Right lobe of liver (tissue), 6 donors: ENCODE results near the gene BUD31. TPM values are rescaled to one million over a fixed set of nuclear protein-coding genes. Genes with fewer than 3 reads are reported as not detected.
A peak's percentile ranks its signal among the peaks of the same experiment; 100 is the strongest.
"Not testable (repeated sequence)": the region's sequence is repeated elsewhere in the genome, so short reads cannot be mapped to it uniquely, and the experiment has no call there.

Experiments used
- ATAC-seq, 4 donors: fragments of 200-7000 bp; cut with Tn5 transposase; one replicate each; pipeline ENCODE4 v1.9.1; 2020; ENCODE audit warnings: mild to moderate bottlenecking in 4 of 4, moderate library complexity in 4 of 4
- DNase-seq, 3 donors: peaks; one replicate each; pipeline ENCODE4 v3.0.0-alpha.2; 2020
- H3K27ac ChIP-seq, 3 donors: fragments of 200-600 bp; one replicate each; pipeline ENCODE4 v1.8.0; 2022
- H3K27me3 ChIP-seq, 2 donors: fragments of 200-600 bp; one replicate each; pipeline ENCODE4 v1.8.0; 2022
- H3K36me3 ChIP-seq, 4 donors: fragments of 200-600 bp; sonication (generic) in 1 of 4; one replicate each; pipeline versions ENCODE4 v1.5.1 to v1.8.0; 2017 to 2022; ENCODE audit warnings: control low read depth in 1 of 4
- H3K4me1 ChIP-seq, 4 donors: fragments of 200-600 bp; sonication (generic) in 1 of 4; one replicate each; pipeline versions ENCODE4 v1.5.1 to v1.8.0; 2017 to 2022; ENCODE audit warnings: control low read depth in 1 of 4
- H3K4me3 ChIP-seq, 3 donors: fragments of 200-600 bp; one replicate each; pipeline ENCODE4 v1.8.0; 2022
- H3K9me3 ChIP-seq, 4 donors: fragments of 200-600 bp; sonication (generic) in 1 of 4; one replicate each; pipeline versions ENCODE4 v1.5.1 to v1.8.0; 2017 to 2022; ENCODE audit warnings: control low read depth in 1 of 4
- POLR2A ChIP-seq: fragments of 450-650 bp; IDR thresholded peaks from one replicate; pipeline ENCODE4 v1.6.1; 2017; ENCODE audit warnings: antibody characterized with exemption, mild to moderate bottlenecking
- WGBS: methylation state at CpG from one replicate; pipeline ENCODE4 v1.1.6; 2018; ENCODE audit warnings: low coverage, low lambda C conversion rate; ENCODE audit not compliant: insufficient coverage; ENCODE audit errors: missing lambda C conversion rate; 5-methylcytosine and 5-hydroxymethylcytosine counted together
- intact Hi-C, 2 donors: fragments of 100-400 bp; cut with DNase I; formaldehyde crosslinking; loops; one replicate each; pipeline versions ENCODE4 v1.11.2 to v1.14.1; 2022
- total RNA-seq, 6 experiments: library from RNA; depleted of rRNA in 2 of 6; stranded (reverse); fragments of >200 nt in 2 of 6; fragmentation: NEBNext Ultra II Directional in 3 of 6; extraction: Animal tissue kit (Norgen Biotek cat#: 25700) in 3 of 6; gene quantifications; one replicate each; pipeline versions ENCODE4 v1.1.0 to v1.2.4, GENCODE V29; 2016 to 2023
- TF ChIP-seq, protein P1 (sequence below), 4 donors: fragments of 200-600 bp in 3 of 4; fragments of 450-650 bp in 1 of 4; IDR thresholded peaks; one replicate each; pipeline versions ENCODE4 v1.5.1 to v1.8.0; 2016 to 2022; ENCODE audit warnings: antibody characterized with exemption in 4 of 4, mild to moderate bottlenecking in 2 of 4
- donor health status: DM: no; HTN: yes; CAD: no.
- donor health status: DM: no; HTN: no; CAD: no.
- donor health status: DM: no; HTN: no; CAD: no.
- donor health status: DM: no; HTN: yes; CAD: no.
- donor health status: DM: no; HTN: yes; CAD: no.

Gene BUD31
- total RNA-seq, 6 experiments from 2014 or later: 25.6 to 49.2 (median 33.3) TPM

DNA sequence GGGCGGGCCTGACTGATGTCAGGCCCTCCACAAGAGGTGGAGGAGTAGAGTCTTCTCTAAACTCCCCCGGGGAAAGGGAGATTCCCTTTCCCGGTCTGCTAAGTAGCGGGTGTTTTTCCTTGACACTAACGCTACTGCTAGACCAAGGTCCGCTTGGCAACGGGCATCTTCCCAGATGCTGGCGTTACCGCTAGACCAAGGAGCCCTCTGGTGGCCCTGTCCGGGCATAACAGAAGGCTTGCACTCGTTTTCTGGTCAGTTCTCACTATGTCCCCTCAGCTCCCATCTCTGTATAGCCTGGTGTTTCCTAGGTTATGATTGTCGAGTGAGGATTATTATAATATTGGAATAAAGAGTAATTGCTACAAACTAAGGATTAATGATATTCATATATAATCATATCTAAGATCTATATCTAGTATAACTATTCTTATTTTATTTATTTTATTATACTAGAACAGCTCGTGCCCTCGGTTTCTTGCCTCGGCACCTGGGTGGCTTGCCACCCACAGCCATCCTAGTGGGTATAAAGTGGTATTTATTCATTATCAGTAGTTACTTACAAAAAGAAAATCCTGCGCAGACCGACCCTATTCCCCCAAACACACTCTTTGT, 6.9 kb downstream of the BUD31 start:
- H3K9me3 ChIP-seq, H3K27me3 ChIP-seq, intact Hi-C loops, H3K4me3 ChIP-seq: not testable (repeated sequence)
- 41% methylated on average over 8 of the region's 17 CpGs for WGBS
- peaks cover 0 to 34% (median 11%) of the 10 kb centered on the region in 4 donors for H3K4me1 ChIP-seq
- peak overlapping the region in 2 of 3 donors; percentile 25 to 56 for H3K27ac ChIP-seq
- DNase-seq (peak; percentile 74 to 86 (median 81)), ATAC-seq (peak in 3 of 4 donors; percentile 41 to 54 (median 50))
- TF ChIP-seq, protein P1, sequence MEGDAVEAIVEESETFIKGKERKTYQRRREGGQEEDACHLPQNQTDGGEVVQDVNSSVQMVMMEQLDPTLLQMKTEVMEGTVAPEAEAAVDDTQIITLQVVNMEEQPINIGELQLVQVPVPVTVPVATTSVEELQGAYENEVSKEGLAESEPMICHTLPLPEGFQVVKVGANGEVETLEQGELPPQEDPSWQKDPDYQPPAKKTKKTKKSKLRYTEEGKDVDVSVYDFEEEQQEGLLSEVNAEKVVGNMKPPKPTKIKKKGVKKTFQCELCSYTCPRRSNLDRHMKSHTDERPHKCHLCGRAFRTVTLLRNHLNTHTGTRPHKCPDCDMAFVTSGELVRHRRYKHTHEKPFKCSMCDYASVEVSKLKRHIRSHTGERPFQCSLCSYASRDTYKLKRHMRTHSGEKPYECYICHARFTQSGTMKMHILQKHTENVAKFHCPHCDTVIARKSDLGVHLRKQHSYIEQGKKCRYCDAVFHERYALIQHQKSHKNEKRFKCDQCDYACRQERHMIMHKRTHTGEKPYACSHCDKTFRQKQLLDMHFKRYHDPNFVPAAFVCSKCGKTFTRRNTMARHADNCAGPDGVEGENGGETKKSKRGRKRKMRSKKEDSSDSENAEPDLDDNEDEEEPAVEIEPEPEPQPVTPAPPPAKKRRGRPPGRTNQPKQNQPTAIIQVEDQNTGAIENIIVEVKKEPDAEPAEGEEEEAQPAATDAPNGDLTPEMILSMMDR (IDR thresholded peaks at IDR 0.05): peak; percentile 67 to 82 (median 75)
- peaks cover 0 to 81% (median 38%) of the 10 kb centered on the region in 4 donors for H3K36me3 ChIP-seq

DNA sequence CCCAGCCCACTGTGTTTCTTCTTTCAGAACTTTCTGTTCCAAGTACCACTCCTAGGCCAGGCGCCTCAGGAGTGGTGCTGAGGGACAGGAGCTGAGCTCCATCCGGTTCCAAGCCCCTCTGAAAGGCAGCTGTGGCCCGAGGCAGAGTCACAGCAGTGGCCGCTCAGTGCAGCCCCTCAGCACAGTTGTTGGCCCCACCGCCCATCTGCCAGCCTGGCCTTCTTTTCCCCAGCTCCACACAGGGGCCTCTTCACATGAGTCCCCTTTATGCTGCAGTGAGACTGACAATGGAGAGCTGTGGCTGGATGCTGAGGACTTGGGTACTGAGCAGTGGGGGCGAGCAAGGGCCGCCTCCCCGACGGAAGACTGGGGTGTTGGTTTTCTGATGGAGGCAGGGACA, 9.5 kb downstream of the BUD31 start:
- ATAC-seq (peak in 1 of 4 donors; percentile 3), DNase-seq (no peak)
- H3K27me3 ChIP-seq: no peaks in the 10 kb centered on the region
- TF ChIP-seq, protein P1 (IDR thresholded peaks at IDR 0.05): no peak
- TF ChIP-seq POLR2A: no peak
- H3K4me1 ChIP-seq: peaks cover 0 to 34% (median 11%) of the 10 kb centered on the region in 4 donors
- H3K27ac ChIP-seq: peak overlapping the region in 1 of 3 donors; percentile 70
- H3K9me3 ChIP-seq: no peaks in the 10 kb centered on the region
- WGBS: 83% methylated on average over 1 of the region's 9 CpGs
- intact Hi-C loops: no loop called here
- peaks cover 0 to 58% (median 33%) of the 10 kb centered on the region in 4 donors for H3K36me3 ChIP-seq
- no peak overlapping the region for H3K4me3 ChIP-seq

DNA sequence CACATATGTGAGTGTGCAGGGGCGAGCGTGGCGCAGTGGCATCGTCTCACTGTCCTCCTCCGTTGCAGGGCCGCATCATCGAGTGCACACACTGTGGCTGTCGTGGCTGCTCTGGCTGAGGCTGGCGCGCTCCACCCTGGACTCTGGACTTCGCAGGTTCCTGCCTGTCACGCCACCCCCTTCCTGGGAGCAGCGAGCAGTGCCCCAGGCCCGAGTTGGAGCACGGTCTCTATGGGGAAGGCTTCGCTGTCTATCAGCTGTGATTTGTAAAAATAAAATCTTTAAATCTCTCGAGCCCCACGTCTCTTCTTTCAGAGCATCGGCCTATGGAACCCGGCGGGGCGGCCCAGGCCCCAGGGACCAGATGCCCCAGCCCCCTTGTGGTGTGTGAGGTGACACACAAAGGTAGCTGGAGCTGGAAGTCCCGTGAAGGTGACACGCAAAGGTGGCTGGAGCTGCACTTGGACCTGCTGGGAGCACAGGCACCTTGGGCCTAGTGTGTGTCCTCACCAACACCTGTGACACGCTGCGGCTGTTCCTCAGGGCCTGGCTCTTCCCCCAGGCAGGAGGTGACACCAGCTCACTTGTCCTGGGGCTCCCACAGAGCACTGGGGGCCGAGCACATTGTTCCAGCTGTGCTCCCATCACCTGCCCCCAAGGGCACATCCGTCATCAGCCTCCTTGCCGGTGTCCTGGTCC, 10.7 kb downstream of the BUD31 start:
- TF ChIP-seq POLR2A: no peak
- TF ChIP-seq, protein P1 (IDR thresholded peaks at IDR 0.05): no peak
- intact Hi-C loops: no loop called here
- WGBS: 61% methylated on average over 16 of the region's 29 CpGs
- ATAC-seq: peak; percentile 68 to 88 (median 78)
- H3K27ac ChIP-seq: peak overlapping the region in 1 of 3 donors; percentile 70
- no peaks in the 10 kb centered on the region for H3K27me3 ChIP-seq
- H3K36me3 ChIP-seq: peaks cover 0 to 55% (median 34%) of the 10 kb centered on the region in 4 donors
- no peaks in the 10 kb centered on the region for H3K9me3 ChIP-seq
- no peak overlapping the region for H3K4me3 ChIP-seq
- DNase-seq: peak; percentile 46 to 81 (median 75)
- peaks cover 0 to 34% (median 11%) of the 10 kb centered on the region in 4 donors for H3K4me1 ChIP-seq

DNA sequence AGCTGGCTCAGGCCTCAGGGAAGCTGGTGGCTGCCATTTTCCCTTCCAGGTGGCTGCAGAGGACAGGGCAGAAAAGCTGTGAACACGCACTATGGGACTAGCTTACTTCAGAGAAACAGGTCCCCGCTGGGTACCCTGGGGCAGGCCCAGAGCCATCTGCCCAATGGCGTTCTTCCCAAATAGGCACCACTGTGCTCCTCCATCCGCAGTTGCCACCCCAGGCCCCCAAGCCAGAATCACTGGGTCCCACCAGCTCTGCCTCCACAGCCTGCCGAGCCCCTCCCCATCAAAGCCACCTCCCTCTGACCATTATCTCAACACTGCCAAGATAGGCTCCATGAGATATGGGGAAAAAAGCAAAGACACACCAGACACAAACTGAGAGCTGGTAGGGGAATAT, 11.4 kb downstream of the BUD31 start:
- Histone ChIP-seq H3K4me1 (peaks cover 0 to 31% (median 8%) of the 10 kb centered on the region in 4 donors), H3K27me3 (no peaks in the 10 kb centered on the region), H3K9me3 (no peaks in the 10 kb centered on the region), H3K36me3 (peaks cover 0 to 55% (median 35%) of the 10 kb centered on the region in 4 donors), H3K27ac (no peak overlapping the region), H3K4me3 (no peak overlapping the region)
- WGBS: no CpG with 5 or more reads among the region's 5 CpGs
- no peak for DNase-seq
- TF ChIP-seq, protein P1 (IDR thresholded peaks at IDR 0.05): no peak
- TF ChIP-seq POLR2A: no peak
- intact Hi-C loops: no loop called here
- ATAC-seq: no peak
